Measurements from ENCODE around the gene FXYD5.

The FXYD5 gene

DNA sequence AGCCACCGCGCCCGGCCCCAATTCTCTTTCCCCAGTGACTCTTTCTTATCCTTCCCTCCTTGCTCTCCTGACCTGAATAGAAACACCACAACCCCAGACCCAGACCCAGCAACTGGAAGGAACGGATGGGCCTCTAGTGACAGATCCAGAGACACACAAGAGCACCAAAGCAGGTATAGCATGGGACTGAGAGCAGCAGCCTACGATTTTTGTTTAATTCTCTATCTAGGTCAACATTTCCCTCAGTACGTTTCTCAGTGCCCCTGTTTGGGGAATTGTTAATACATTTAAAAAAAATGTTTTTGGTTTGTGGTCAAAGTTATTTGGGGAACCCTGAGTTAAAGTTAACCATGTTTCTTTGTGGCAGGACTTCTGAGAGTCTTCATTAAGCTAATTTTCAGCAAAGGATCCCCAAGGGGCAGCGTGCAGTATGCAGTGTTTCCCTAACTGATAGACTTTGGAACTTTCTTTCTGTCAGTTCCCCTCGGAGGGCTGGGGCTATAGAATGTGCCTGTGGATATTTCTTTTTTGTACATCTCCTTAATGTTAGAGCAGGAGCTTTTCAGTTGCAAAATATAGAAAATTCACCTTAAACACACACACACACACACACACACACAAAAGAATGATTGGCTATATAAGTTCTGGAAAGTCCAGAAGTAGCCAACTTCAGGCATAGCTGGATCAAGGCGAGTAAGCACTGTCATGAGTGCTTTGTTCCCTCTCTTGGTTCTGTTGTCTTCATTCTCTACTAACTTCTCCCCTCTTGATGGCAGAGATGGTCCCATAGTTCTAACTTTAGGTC lies 6.3 kb downstream of the FXYD5 start:
- no peak for DNase-seq

DNA sequence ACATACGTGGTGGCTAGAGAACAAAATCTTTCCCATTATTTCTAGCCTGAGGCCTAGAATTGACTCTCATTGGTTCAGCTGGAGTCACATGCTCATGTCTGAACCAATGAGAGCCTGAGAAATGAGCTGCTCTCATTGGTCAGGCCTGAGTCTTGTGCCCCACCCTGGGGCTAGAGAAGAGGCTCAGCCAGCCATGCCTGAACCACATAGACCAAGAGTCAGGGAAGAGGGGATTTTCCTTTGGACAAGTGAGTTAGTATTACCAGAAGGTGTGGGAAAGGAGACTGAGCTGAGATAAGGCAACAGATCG lies 6.9 kb downstream of the FXYD5 start:
- DNase-seq = no peak

DNA sequence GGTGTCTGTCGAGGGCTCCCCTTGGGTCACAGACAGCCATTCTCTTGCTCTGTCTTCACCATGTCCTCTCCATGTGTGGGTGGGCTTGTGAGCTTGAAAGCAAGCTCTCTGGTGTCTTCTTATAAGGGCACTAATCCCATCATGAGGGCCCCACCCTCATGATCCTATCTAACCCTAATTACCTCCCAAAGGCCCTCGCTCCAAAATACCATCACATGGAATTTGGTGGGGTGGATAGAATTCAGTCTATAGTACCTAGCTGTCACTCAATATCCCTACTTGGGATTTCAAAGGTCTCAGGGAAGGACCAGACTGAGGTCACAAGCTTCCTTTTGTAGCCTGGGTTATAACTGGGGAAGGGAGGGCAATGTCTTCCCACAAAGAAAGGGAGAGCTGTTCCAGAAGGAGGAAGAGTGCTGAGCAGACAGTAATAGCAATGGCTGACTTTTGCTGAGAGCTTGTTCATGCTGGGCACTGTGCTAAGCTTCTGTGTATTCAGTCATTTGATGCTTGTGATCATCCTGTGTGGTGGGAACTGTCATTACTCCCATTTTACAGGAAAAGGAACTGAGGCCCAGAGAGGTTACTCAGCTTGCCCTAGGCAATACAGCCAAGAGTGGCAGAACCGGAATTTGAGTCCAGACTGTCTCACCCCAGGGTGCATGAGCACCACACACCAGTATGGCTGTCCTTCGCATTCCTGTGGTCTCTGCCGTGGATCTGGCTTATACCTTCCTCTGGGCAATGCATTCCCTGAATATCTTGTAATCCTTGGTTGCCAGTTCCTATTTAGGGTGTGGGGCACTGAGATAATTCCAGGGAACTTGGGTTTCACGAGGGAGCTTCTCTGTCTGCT lies 8.2 kb downstream of the FXYD5 start:
- no peak for DNase-seq

DNA sequence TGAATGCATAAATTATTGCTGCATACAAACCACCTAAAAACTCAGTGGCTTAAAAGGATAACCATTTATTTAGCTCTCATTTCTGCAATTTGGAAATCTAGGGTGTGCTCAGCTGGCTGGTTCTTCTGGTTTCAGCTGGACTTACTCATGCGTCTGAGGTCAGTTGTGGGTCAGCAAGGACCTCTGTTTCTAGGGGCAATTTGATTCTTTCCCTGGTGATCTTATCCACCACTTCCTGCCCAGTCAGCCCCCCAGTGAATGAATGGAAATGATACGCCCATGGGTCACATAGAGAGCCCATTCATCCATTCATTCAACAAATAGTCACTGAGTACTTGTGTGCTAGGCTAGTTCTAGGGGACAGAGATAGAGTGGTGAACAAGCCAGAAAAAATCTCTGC lies 9.9 kb downstream of the FXYD5 start:
- no peak for DNase-seq

DNA sequence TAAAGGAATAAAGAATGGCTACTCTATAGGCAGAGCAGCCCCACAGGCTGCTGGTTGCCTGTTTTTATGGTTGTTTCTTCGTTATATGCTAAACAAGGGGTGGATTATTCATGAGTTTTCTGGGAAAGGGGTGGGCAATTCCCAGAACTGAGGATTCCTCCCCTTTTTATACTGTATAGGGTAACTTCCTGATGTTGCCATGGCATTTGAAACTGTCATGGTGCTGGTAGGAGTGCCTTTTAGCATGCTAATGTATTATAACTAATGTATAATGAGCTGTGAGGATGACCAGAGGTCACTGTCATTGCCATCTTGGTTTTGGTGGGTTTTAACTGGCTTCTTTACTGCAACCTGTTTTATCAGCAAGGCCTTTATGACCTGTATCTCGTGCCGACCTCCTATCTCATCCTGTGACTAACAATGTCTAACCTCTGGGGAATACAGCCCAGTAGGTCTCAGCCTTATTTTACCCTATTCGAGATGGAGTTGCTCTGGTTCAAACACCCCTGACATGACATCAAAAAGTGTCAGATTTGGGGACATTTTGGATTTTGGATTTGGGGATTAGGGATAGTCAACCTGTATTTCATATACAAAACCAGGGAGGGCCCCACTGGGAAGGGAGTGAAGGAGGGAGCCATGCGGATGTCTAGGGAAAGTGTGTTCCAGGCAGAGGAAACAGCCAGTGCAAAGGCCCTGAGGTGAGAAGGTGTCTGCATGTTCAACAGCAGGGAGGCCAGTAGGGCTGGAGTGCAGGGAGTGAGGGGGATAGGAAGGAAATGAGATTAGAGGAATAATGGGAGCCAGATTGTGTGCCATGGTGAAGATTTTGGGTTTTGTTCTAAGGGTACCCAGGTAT lies 10.9 kb downstream of the FXYD5 start:
- no peak for DNase-seq

DNA sequence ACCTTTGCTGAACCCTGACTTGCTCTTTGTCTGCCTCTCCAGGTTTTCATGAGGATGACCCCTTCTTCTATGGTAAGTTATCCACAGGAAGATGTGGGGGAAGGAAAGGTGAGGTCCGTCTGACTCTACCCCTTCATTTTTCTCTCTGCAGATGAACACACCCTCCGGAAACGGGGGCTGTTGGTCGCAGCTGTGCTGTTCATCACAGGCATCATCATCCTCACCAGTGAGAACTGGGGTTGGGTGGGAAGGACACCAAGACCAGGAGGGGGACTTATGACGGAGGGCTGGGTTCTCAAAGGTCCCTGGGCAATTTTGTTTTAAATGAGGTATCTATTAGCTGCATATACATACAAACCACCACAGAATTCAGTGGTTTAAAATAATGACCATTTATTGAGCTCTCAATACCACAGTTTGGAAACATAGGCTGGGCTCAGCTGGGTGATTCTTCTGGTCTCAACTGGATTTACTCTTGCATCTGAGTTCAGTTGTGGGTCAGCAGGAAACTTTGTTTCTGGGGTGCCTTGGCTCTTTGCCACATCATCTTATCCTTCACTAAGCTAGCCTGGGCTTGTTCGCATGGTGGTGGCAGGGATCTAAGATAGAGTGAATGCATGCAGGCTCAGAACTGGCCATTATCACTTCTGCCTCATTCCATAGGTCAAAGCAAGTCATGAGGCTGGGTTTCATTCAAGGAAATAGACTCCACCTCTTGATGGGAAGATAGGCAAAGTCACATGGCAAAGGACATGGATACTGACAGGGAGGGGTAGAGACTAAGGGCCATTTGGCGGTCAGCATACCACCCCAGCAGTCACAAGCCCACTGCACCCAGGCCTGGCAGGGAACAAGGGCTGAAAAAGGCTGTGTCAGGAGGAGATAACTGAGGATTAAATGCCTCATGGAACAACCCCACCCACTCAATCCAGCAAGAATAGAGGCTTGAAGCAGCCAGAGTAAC lies 11.8 kb downstream of the FXYD5 start:
- DNase-seq = no peak

DNA sequence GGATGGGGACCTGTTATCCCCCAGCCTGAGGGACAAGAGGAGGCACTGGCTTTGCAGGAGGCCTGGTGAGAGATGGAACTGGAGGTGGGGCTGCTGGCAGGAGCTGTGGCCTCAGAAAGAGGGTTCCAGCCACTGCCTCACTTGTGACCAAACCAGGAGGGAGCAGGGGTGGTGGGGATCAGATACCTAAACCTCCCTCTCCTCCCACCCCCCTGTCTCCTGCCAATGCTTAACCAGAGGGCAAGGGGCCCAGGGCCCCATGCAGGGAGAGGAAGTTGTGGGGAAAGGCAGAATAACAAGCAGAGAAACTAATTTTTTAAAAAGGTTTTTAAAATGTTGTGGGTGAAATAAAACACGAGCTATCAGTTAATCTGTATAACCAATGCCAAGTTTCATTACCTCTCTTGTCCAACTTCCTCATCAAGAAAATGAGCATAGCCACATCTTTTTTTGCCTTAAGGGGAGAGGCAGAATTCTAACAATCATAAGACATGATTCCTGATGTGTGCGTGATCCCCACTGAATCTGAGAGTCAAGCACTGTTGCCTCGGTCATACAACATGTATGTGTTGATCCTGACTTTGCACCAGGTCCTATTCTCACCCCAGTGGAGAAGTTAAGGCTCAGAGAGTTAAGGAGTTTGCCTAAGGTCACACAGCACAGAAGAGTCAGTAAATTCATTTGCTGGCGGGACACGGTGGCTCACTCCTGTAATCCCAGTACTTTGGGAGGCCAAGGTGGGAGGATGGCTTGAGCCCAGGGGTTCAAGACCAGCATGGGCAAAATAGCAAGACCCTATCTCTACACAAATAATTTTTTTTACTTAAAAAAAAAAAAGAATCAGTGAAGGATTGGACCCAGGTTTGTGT lies 12.9 kb downstream of the FXYD5 start:
- no peak for DNase-seq

DNA sequence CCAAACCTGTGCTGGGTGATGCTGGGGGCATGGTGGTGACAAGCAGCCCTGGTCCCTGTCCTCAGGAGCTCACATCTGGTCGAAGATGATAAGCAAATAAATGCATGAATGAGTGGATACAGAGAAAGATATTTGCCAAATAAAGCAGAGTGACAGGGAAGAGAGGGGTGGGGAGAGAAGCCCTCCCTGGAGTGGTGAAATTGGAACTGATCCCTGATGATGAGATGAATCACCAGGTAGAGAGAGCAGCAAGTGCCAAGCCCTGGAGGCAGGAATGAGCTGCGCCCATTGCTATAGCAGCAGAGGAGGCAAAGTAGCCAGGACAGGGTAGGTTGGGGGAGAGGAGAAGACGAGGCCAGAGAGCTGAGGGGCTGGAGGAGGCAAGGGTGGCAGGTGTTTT lies 13.7 kb downstream of the FXYD5 start:
- no peak for DNase-seq

DNA sequence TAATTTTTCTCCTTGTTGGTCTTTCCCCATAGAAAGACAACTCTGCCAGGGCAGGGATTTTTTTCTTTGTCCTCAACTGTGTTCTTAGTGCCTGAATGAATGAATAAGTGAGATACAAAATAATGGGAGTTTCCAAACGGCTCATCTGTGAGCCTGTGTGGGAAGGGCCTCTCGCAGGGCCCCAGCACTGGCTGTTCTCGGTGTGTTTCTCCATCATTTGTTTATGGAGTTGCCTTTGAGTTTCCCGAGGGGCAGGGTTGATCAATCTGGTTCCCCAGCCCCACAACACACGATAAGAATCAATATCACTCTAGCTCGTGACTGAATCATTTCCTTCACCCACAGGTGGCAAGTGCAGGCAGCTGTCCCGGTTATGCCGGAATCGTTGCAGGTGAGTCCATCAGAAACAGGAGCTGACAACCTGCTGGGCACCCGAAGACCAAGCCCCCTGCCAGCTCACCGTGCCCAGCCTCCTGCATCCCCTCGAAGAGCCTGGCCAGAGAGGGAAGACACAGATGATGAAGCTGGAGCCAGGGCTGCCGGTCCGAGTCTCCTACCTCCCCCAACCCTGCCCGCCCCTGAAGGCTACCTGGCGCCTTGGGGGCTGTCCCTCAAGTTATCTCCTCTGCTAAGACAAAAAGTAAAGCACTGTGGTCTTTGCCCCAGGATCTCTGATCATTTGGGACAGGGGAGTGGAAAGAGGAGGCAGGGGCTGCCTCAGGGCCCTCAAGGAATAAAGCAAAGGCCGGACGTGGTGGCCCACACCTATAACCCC lies 14.9 kb downstream of the FXYD5 start:
- no peak for DNase-seq

DNA sequence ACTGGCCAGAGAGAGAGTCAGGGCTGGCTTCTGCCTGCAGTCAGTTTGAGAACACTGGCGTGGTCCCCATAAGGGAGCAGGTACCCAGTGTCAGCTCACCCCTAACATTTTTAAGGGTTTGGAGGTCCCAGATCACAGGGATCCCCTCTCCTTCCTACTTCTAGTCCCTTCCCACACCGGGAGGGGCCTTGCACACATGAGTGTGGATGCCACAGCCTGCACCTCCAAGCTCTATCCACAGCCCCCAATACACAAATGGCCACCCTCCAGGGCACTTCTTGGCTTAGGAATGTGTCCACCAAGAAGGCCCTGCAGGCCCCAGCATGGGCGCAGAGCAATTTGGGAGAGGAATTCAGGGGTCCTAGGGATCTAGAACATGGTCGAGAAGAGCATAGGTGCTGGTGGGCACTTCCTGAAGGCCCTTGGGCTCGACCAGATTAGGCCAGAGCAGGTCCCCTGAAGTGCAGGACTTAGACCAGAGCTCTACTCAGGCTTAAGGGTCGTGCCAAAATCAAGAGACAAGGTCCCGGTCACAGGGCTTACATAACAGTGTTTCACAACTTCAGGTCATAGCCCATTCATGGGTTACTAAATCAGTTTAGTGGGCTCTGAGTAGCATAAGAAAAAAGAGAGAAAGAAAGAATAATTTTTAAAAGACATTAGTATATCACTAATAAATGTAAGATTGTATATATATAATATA lies 16.0 kb downstream of the FXYD5 start:
- no peak for DNase-seq

DNA sequence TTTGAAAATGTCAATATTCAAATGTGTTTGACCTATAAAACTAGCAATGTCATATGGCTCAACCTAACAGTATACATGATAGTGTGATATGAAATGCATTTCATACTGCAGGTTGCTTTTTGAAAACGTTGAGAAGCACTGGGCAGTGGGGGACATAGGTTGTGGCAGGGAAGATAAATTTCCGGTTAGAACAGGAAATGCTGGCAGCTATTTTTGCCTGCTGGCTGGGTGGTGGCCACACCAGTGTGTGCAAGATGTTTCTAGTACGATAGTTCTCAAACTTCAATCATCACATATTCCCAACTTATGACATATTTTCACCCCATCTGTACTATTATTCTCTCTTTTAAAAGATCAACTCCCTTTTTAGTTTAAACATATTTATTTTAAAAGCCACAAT lies 17.2 kb downstream of the FXYD5 start:
- no peak for DNase-seq

DNA sequence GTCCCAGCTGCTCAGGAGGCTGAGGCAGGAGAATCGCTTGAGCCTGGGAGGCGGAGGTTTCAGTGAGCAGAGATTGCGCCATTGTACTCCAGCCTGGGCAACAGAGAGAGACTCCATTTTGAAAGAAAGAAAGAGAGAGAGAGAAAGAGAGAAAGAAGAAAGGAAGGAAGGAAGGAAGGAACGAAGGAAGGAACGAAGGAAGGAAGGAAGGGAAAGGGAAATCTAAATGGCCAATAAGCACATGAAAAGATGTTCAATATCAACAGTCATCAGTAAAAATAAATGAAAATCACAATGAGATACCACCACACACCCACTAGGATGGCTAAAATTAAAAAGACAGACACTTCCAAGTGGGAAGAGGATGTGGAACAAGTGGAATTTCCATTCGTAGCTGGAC lies 19.7 kb downstream of the FXYD5 start:
- DNase-seq = no peak

DNA sequence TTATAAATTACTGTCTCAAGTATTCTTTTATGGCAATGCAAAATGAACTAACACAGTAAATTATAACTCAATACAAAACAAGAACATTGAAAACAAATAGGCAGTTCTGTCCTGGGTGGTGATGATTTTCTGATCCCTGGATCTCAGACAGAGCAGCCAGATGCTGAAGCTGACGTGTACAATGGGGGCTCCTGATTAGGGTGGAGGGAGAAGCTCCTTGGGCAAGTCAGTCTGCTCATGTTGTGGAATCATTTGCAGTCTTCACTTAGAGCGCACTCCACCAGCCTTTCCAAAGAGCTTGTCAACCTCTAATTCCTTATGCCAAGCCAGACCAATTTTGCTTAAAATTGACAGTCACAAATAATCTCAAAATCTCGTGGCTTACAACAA lies 21.6 kb downstream of the FXYD5 start:
- no peak for DNase-seq

DNA sequence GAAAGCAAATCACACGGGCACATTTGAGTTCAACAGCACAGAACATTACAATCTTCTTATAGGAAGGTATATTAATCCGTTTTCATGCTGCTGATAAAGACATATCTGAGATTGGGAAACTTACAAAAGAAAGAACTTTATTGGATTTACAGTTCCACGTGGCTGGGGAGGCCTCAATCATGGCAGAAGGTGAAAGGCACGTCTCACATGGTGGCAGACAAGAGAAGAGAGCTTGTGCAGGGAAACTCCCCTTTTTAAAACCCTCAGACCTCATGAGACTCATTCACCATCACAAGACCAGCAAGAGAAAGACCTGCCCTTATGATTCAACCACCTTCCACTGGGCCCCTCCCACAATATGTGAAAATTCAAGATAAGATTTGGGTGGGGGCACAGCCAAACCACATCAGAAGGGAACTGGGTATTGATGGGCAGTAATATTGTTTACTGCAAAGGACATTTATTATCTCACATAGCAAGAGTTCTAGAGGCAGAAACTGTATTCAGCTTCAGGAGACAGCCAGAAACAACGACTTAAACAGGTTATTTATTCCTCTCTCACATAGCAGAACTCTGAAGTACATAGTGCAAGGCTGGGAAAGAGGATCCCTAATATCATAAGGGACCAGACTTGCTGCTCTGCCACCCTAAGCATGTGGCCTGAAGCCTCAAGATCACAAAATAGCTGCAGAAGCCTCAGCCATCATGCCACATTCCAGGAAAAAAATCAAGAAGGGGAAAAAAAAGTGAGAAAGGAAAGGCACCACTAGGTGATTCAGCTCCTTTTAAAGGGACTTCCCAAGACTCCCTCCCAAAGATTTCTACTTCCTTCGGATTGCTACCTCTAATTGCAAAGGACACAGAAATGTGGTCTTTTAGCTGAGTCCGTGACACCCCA lies 23.1 kb downstream of the FXYD5 start:
- no peak for DNase-seq

DNA sequence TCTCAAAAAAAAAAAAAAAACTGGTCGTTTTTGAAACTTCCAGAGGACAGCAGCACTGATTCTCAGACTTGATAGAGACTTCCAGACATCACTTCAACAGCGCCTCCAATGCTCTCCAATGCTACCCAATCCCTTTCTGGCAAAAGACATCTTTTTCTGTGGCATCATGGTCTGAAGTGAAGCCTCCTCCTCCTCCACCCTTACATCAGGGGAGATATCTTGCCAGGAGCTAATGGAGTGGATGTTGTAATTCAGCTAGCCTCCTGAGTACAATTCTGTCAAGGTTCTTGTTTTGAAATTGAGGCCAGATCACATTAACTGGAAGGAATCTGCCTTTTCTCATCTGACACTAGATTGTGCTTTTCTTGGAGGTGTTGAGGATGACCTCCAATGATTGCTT lies 24.2 kb downstream of the FXYD5 start:
- no peak for DNase-seq

DNA sequence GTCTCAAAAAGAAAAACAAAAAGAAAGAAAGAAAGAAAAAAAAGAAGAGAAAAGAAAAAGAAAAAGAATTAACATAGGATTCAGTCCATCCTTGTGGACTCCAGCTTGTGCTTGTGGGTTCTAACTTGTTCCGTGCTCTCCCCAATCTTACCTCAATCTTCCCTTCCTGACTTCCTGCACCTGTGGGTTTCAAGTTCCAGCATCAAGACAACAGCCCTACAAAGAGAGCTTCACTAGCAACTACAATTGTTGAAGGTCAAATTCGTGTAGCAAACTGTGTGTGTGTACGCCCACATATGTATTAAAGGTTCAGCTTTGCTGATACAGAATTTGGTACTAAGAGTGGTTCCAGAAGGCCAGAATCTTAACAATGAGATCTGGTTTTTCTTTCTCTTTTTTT lies 25.3 kb downstream of the FXYD5 start:
- DNase-seq = no peak

DNA sequence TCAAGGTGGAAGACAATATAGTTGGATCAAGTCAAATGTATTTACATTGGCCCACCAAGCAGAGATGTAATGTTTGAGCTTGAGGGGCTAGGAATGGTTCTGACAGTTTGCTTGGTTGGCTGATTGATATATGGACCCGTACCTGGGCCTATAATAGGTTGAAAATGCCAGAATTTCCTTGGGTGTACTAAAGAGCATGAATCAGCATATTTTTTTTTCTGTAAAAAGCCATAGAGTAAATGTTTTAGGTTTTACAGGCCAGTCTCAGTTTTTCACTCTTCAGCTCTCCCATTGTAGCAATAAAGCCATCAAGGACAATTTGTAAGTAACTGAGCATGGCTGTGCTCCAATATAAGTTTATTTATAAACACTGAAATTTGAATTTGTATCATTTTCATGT lies 26.9 kb downstream of the FXYD5 start:
- no peak for DNase-seq

DNA sequence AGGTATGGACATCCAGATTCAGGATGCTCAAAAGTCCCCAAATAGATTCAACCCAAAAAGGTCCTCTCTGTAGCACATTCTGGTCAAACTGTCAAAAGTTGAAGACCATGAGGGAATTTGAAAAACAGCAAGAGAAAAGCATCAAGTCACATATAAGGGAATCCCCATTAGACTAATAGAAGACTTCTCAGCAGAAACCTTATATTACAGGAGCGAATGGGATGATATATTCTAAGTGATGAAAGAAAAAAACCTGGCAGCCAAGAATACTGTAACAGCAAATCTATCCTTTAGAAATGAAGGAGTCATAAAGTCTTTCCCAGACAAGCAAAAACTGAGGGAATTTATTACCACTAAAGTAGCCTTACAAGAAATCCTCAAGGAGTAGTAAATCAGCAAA lies 29.7 kb downstream of the FXYD5 start:
- DNase-seq = no peak

DNA sequence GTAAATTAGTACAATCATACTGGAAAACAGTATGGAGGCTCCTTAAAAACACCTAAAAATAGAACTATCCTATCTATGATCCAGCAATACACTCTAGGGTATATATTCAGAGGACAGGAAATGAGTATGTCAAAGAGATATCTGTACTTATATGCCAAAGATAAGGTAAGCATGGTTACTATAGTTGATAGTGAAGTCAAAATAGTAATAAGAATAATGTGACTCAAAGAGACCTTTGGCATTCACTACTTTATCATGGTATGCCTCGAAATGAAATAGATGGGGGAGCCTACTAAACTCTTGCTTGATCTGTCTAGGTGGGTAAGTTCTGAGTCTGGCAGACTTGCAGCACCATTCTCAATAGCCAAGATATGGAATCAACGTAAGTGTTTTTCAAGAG lies 30.3 kb downstream of the FXYD5 start:
- no peak for DNase-seq

Measured in DMS79 treated with DMSO at 0.1 percent for 48 hours (cell line).